GM12878 (cell line): Measurements from ENCODE around the gene DDX4. TPM values are rescaled to one million over a fixed set of nuclear protein-coding genes. Genes with fewer than 3 reads are reported as not detected.

Experiments used
- ATAC-seq: fragments of 200-7000 bp; cut with Tn5 transposase; 3 replicates; pipeline ENCODE4 v1.9.1; 2020; ENCODE audit warnings: mild to moderate bottlenecking, moderate library complexity
- BruUV-seq: library from RNA; stranded (reverse); fragments of 400-500 nt; replicated peaks from 2 replicates; lab custom pipeline; 2021; lab: Mats Ljungman, UMichigan
- CTCF ChIA-PET: fragments of 300-600 bp; sonication (Branson Sonifier 250); formaldehyde crosslinking; extraction: SDS; loops from one replicate; lab custom pipeline; 2021; ENCODE audit warnings: inconsistent platforms; lab: Yijun Ruan, JAX
- POLR2A ChIA-PET: fragments of 350-600 bp; formaldehyde crosslinking; extraction: SDS; loops from one replicate; lab custom pipeline; 2021; ENCODE audit warnings: inconsistent platforms; lab: Charles Lee
- RAD21 ChIA-PET: fragments of 300-600 bp; sonication (Branson Sonifier 250); formaldehyde crosslinking; loops from one replicate; lab custom pipeline; 2023; ENCODE audit warnings: antibody characterized with exemption; ENCODE audit not compliant: unreplicated experiment; lab: Charles Lee
- SMC1A ChIA-PET: fragments of 300-600 bp; sonication (Branson Sonifier 250); formaldehyde crosslinking; loops from one replicate; lab custom pipeline; 2023; ENCODE audit not compliant: unreplicated experiment, uncharacterized antibody; lab: Charles Lee
- DNase-seq: peaks from one replicate; pipeline ENCODE4 v3.0.0-alpha.2; 2011; ENCODE audit warnings: low read depth, low spot score
- FAIRE-seq: peaks from 3 replicates; lab custom pipeline; 2011; peaks lifted over from hg19 to GRCh38; lab: Jason Lieb, UNC
- H2AFZ ChIP-seq: 2 replicates; pipeline ENCODE4 v1.6.0; 2011; ENCODE audit warnings: low read depth, low read length, control low read depth; ENCODE audit not compliant: control insufficient read depth
- H3K27ac ChIP-seq: 2 replicates; pipeline ENCODE4 v1.5.1; 2011; ENCODE audit warnings: control low read depth; ENCODE audit not compliant: control insufficient read depth, insufficient read depth
- H3K27me3 ChIP-seq, 2 experiments: replicated peaks in 1 of 2; 2 replicates each; pipeline versions ENCODE4 v1.6.0 to v1.6.1; 2011; ENCODE audit warnings: low read length in 1 of 2; ENCODE audit not compliant: control insufficient read depth in 2 of 2, insufficient read depth in 2 of 2
- H3K36me3 ChIP-seq, 2 experiments: 2 replicates each; pipeline ENCODE4 v1.5.1; 2011; ENCODE audit warnings: low read length in 1 of 2; ENCODE audit not compliant: control insufficient read depth in 2 of 2, insufficient read depth in 2 of 2
- H3K4me1 ChIP-seq: 2 replicates; pipeline ENCODE4 v1.6.1; 2011; ENCODE audit warnings: mild to moderate bottlenecking, low read length, moderate library complexity, mixed read lengths; ENCODE audit not compliant: control insufficient read depth, insufficient read depth
- H3K4me2 ChIP-seq: 2 replicates; pipeline ENCODE4 v1.6.0; 2011; ENCODE audit warnings: control low read depth; ENCODE audit not compliant: control insufficient read depth, insufficient read depth
- H3K4me3 ChIP-seq: fragments of 200-600 bp; sonication (generic); 2 replicates; pipeline ENCODE4 v1.5.1; 2016
- H3K79me2 ChIP-seq: 2 replicates; pipeline ENCODE4 v1.6.0; 2011; ENCODE audit warnings: low read length; ENCODE audit not compliant: control insufficient read depth, insufficient read depth
- H3K9ac ChIP-seq: 2 replicates; pipeline ENCODE4 v1.8.0; 2011; ENCODE audit warnings: low read length, control low read depth, mixed read lengths; ENCODE audit not compliant: control insufficient read depth, insufficient read depth
- H3K9me3 ChIP-seq: replicated peaks from 3 replicates; pipeline ENCODE4 v1.5.1; 2011; ENCODE audit warnings: mild to moderate bottlenecking, low read length; ENCODE audit not compliant: control insufficient read depth, insufficient read depth
- H4K20me1 ChIP-seq: 2 replicates; pipeline ENCODE4 v1.6.0; 2011; ENCODE audit not compliant: control insufficient read depth, insufficient read depth
- CBX3 ChIP-seq: fragments of 200-600 bp; sonication (generic); IDR thresholded peaks from 2 replicates; pipeline ENCODE4 v1.6.1; 2016; ENCODE audit warnings: low read depth, borderline replicate concordance
- GABPA ChIP-seq: IDR thresholded peaks from 2 replicates; pipeline ENCODE4 v1.6.1; 2014; ENCODE audit warnings: antibody characterized with exemption, low read depth, mild to moderate bottlenecking, inconsistent platforms
- KLF5 ChIP-seq: fragments of 450-650 bp; IDR thresholded peaks from 2 replicates; pipeline ENCODE4 v1.6.1; 2014; ENCODE audit warnings: mild to moderate bottlenecking; ENCODE audit not compliant: partially characterized antibody
- MLLT1 ChIP-seq: fragments of 450-650 bp; IDR thresholded peaks from 2 replicates; pipeline ENCODE4 v1.6.1; 2016; ENCODE audit warnings: mild to moderate bottlenecking
- MYC ChIP-seq: IDR thresholded peaks from 2 replicates; pipeline ENCODE4 v1.6.1; 2011; ENCODE audit warnings: mild to moderate bottlenecking, low read length, moderate library complexity, inconsistent platforms; ENCODE audit not compliant: insufficient read depth, insufficient replicate concordance, insufficient read length, severe bottlenecking
- NKRF ChIP-seq: fragments of 450-650 bp; conservative IDR thresholded peaks from 2 replicates; pipeline ENCODE4 v1.6.1; 2017; ENCODE audit warnings: mild to moderate bottlenecking, moderate library complexity
- PKNOX1 ChIP-seq: fragments of 450-650 bp; IDR thresholded peaks from 2 replicates; pipeline ENCODE4 v1.6.1; 2016; ENCODE audit warnings: mild to moderate bottlenecking
- SIX5 ChIP-seq: IDR thresholded peaks from 2 replicates; pipeline ENCODE4 v1.6.1; 2011; ENCODE audit warnings: mild to moderate bottlenecking, low read depth, low read length, moderate library complexity; ENCODE audit not compliant: severe bottlenecking
- SUZ12 ChIP-seq: fragments of 200-600 bp; sonication (generic); IDR thresholded peaks from one replicate; pipeline ENCODE4 v1.6.1; 2018; ENCODE audit warnings: antibody characterized with exemption, mild to moderate bottlenecking; ENCODE audit not compliant: unreplicated experiment
- TCF12 ChIP-seq: IDR thresholded peaks from 2 replicates; pipeline ENCODE4 v1.6.1; 2011; ENCODE audit warnings: low read depth, mild to moderate bottlenecking, low read length
- ZNF207 ChIP-seq: fragments of 450-650 bp; IDR thresholded peaks from 2 replicates; pipeline ENCODE4 v1.6.1; 2014; ENCODE audit warnings: antibody characterized with exemption, mild to moderate bottlenecking, borderline replicate concordance
- WGBS: methylation state at CpG from one replicate; pipeline ENCODE4 v1.1.6; 2016; ENCODE audit warnings: low lambda C conversion rate; ENCODE audit not compliant: insufficient replicate concordance, insufficient coverage; ENCODE audit errors: missing lambda C conversion rate; 5-methylcytosine and 5-hydroxymethylcytosine counted together
- in situ Hi-C: fragments of 300-500 bp; cut with MboI; formaldehyde crosslinking; loops from 9 replicates; pipeline ENCODE4 v1.14.3; 2018; ENCODE audit warnings: mixed read lengths
- intact Hi-C: fragments of 100-400 bp; cut with micrococcal nuclease; formaldehyde crosslinking; loops from one replicate; pipeline ENCODE4 v1.14.2; 2022; ENCODE audit not compliant: unreplicated experiment
- polyA plus RNA-seq, 11 experiments: library from polyadenylated mRNA; depleted of rRNA in 4 of 11; unstranded in 6 of 11; stranded (reverse) in 5 of 11; fragments of >200 nt; fragmentation: Nextera tagmentation in 4 of 11; fragmentation: Illumina TruSeq in 1 of 11; extraction: Ambion mirVana in 4 of 11; extraction: Trizol in 1 of 11; gene quantifications; 1 replicate in 1 of 11; 2 replicates in 10 of 11; pipeline versions ENCODE4 v1.2.1 to v1.2.3, GENCODE V29; 2011 to 2016; ENCODE audit warnings: inconsistent platforms in 2 of 11, missing spikeins in 2 of 11, low read depth in 1 of 11
- total RNA-seq, 4 experiments: library from RNA; depleted of rRNA in 3 of 4; stranded (reverse); fragments of >200 nt in 3 of 4; fragmentation: Illumina TruSeq in 1 of 4; extraction: Trizol in 1 of 4; gene quantifications; 2 replicates each; pipeline versions ENCODE4 v1.2.1 to v1.2.3, GENCODE V29; 2013 to 2021

Gene DDX4
- total and polyA plus RNA-seq, 10 of the 15 experiments (the other 5 are each of a cell fraction or from before 2014, with no cell fraction given) = 0.05 to 0.36 (median 0.09) TPM; not detected in 4

- ATAC-seq (no peak), FAIRE-seq (no peak), DNase-seq (no peak)
- Histone ChIP-seq H3K27ac (no peak overlapping the region), H3K4me2 (no peak overlapping the region), H3K36me3 (no peaks in the 10 kb centered on the region), H3K27me3 (no peaks in the 10 kb centered on the region), H2AFZ (no peak overlapping the region), H3K4me1 (peaks cover 4% of the 10 kb centered on the region; the same call in 1 of the 2 replicates), H3K9ac (no peak overlapping the region), H3K9me3 (no peaks in the 10 kb centered on the region), H4K20me1 (no peaks in the 10 kb centered on the region), H3K79me2 (peaks cover 6% of the 10 kb centered on the region), H3K4me3 (no peak overlapping the region)
- in situ Hi-C loops (no loop called here), intact Hi-C loops (loop anchor here (5.0 kb wide), 1 partner anchor 198 kb away; no protein-coding TSS in a partner anchor)
- RAD21 ChIA-PET = interaction anchor here (1.1 kb wide), 1 partner anchor 68 kb away, joined by 4 read pairs; no protein-coding TSS in a partner anchor
- WGBS = 29% methylated on average over 1 of the region's 1 CpG
- POLR2A ChIA-PET = no interaction called here
- no TSS peak for BruUV-seq
- TF ChIP-seq TCF12 (no peak), PKNOX1 (no peak), ZNF207 (no peak), MYC (no peak), MLLT1 (no peak), CBX3 (no peak), KLF5 (no peak), SUZ12 (no peak), GABPA (no peak), SIX5 (no peak), NKRF (no peak)
- SMC1A ChIA-PET = interaction anchor here (2.3 to 2.7 kb wide), 2 partner anchors 10 to 15 kb away, joined by 7 to 8 read pairs; no protein-coding TSS in a partner anchor
- CTCF ChIA-PET = no interaction called here
These were observed 23.5 kb upstream of the DDX4 start for GRCh38 chr5:55714339-55714738.
